SK-N-SH (cell line): ENCODE data around the gene GLT8D1. TPM values are rescaled to one million over a fixed set of nuclear protein-coding genes. Genes with fewer than 3 reads are reported as not detected.

Experiments used
- CTCF ChIA-PET: fragments of 300-600, 350-600 bp; formaldehyde crosslinking; extraction: SDS; loops from one replicate; lab custom pipeline; 2021; lab: Yijun Ruan, JAX
- POLR2A ChIA-PET: fragments of 350-600 bp; sonication (Branson Sonifier 250); formaldehyde crosslinking; extraction: SDS; loops from one replicate; lab custom pipeline; 2020; ENCODE audit warnings: antibody characterized with exemption, inconsistent platforms; lab: Yijun Ruan, JAX
- DNase-seq: peaks from one replicate; pipeline ENCODE4 v3.0.0; 2012
- H2AFZ ChIP-seq: fragments of 200-600 bp; sonication (generic); 2 replicates; pipeline ENCODE4 v1.8.1; 2016; ENCODE audit warnings: antibody characterized with exemption, mild to moderate bottlenecking, low read depth
- H3F3A ChIP-seq: fragments of 200-600 bp; sonication (generic); replicated peaks from 2 replicates; pipeline ENCODE3; 2016; ENCODE audit warnings: antibody characterized with exemption, mild to moderate bottlenecking; ENCODE audit not compliant: insufficient read depth
- H3K27ac ChIP-seq, 2 experiments: fragments of 200-500 bp in 1 of 2; fragments of 200-600 bp in 1 of 2; sonication (Bioruptor generic) in 1 of 2; sonication (generic), shearing (Covaris generic) in 1 of 2; 2 replicates each; pipeline versions ENCODE4 v1.5.1 to v1.6.1; 2014 to 2016; ENCODE audit warnings: low read depth in 2 of 2, inconsistent platforms in 1 of 2, low read length in 1 of 2, mild to moderate bottlenecking in 1 of 2, mixed read lengths in 1 of 2
- H3K27me3 ChIP-seq: fragments of 200-600 bp; sonication (generic), shearing (Covaris generic); 2 replicates; pipeline ENCODE4 v1.6.1; 2016; ENCODE audit warnings: mixed run types; ENCODE audit not compliant: insufficient read depth
- H3K36me3 ChIP-seq, 2 experiments: fragments of 200-500 bp in 1 of 2; fragments of 200-600 bp in 1 of 2; sonication (Bioruptor generic) in 1 of 2; sonication (generic) in 1 of 2; replicated peaks in 1 of 2; 2 replicates each; pipeline versions ENCODE3 to v1.5.1; 2014 to 2016; ENCODE audit warnings: low read length in 1 of 2, mild to moderate bottlenecking in 1 of 2; ENCODE audit not compliant: insufficient read depth in 2 of 2, control insufficient read depth in 1 of 2
- H3K4me1 ChIP-seq, 2 experiments: fragments of 200-500 bp in 1 of 2; fragments of 200-600 bp in 1 of 2; sonication (Bioruptor generic) in 1 of 2; sonication (generic), shearing (Covaris generic) in 1 of 2; 2 replicates each; pipeline versions ENCODE4 v1.5.1 to v1.6.1; 2014 to 2016; ENCODE audit warnings: low read depth in 1 of 2, low read length in 1 of 2, mixed run types in 1 of 2; ENCODE audit not compliant: insufficient read depth in 2 of 2, control insufficient read depth in 1 of 2
- H3K4me2 ChIP-seq: fragments of 200-600 bp; sonication (generic), shearing (Covaris generic); 2 replicates; pipeline ENCODE4 v1.6.1; 2017; ENCODE audit warnings: mixed run types
- H3K4me3 ChIP-seq, 2 experiments: fragments of 200-500 bp in 1 of 2; fragments of 200-600 bp in 1 of 2; sonication (Bioruptor generic) in 1 of 2; sonication (generic), shearing (Covaris generic) in 1 of 2; 2 replicates each; pipeline versions ENCODE4 v1.5.1 to v1.8.1; 2014 to 2016; ENCODE audit warnings: low read depth in 2 of 2, inconsistent platforms in 1 of 2, low read length in 1 of 2, mild to moderate bottlenecking in 1 of 2, mixed read lengths in 1 of 2, moderate library complexity in 1 of 2
- H3K79me2 ChIP-seq: fragments of 200-600 bp; sonication (generic); 2 replicates; pipeline ENCODE4 v1.8.1; 2017; ENCODE audit warnings: mild to moderate bottlenecking; ENCODE audit not compliant: insufficient read depth
- H3K9ac ChIP-seq: fragments of 200-600 bp; sonication (generic); 2 replicates; pipeline ENCODE4 v1.6.1; 2017; ENCODE audit warnings: mixed run types
- H3K9me2 ChIP-seq: fragments of 200-600 bp; sonication (generic); 2 replicates; pipeline ENCODE4 v1.6.1; 2017; ENCODE audit warnings: mixed run types
- H3K9me3 ChIP-seq: fragments of 200-600 bp; sonication (generic); 2 replicates; pipeline ENCODE4 v1.6.1; 2017; ENCODE audit warnings: mixed run types, mild to moderate bottlenecking, moderate library complexity
- H4K20me1 ChIP-seq: fragments of 200-600 bp; sonication (generic); 2 replicates; pipeline ENCODE4 v1.6.1; 2017; ENCODE audit warnings: mild to moderate bottlenecking, mixed run types; ENCODE audit not compliant: insufficient read depth
- CHD2 ChIP-seq: fragments of 150-350 bp; IDR thresholded peaks from 2 replicates; pipeline ENCODE4 v1.6.1; 2018; ENCODE audit warnings: low read length; ENCODE audit not compliant: partially characterized antibody
- GABPA ChIP-seq: IDR thresholded peaks from 2 replicates; pipeline ENCODE4 v1.4.0; 2012; ENCODE audit warnings: low read depth, mild to moderate bottlenecking
- MAX ChIP-seq: IDR thresholded peaks from 2 replicates; pipeline ENCODE4 v1.4.0; 2012; ENCODE audit warnings: low read depth
- MXI1 ChIP-seq: IDR thresholded peaks from 2 replicates; pipeline ENCODE4 v1.6.1; 2012; ENCODE audit warnings: mild to moderate bottlenecking, low read depth, low read length, improper control_type of control experiment
- NFIC ChIP-seq: IDR thresholded peaks from 2 replicates; pipeline ENCODE4 v1.4.0; 2012; ENCODE audit warnings: borderline replicate concordance
- NRF1 ChIP-seq: IDR thresholded peaks from 2 replicates; pipeline ENCODE4 v1.6.1; 2012; ENCODE audit warnings: low read depth, mild to moderate bottlenecking, low read length
- REST ChIP-seq: IDR thresholded peaks from 2 replicates; pipeline ENCODE4 v1.6.1; 2012; ENCODE audit warnings: mild to moderate bottlenecking, low read depth, low read length, moderate library complexity
- RXRA ChIP-seq: IDR thresholded peaks from 2 replicates; pipeline ENCODE4 v1.4.0; 2012; ENCODE audit warnings: low read depth, mild to moderate bottlenecking, borderline replicate concordance
- USF1 ChIP-seq: IDR thresholded peaks from 2 replicates; pipeline ENCODE4 v1.4.0; 2012; ENCODE audit warnings: low read depth, borderline replicate concordance
- ZBTB33 ChIP-seq: IDR thresholded peaks from 2 replicates; pipeline ENCODE4 v1.4.0; 2012; ENCODE audit warnings: low read depth, borderline replicate concordance
- WGBS: methylation state at CpG from one replicate; pipeline ENCODE4 v1.1.6; 2017; ENCODE audit warnings: low lambda C conversion rate; 5-methylcytosine and 5-hydroxymethylcytosine counted together
- polyA plus RNA-seq, 3 experiments: library from polyadenylated mRNA; depleted of rRNA; stranded (reverse); fragments of >200 nt; gene quantifications; 2 replicates each; pipeline ENCODE4 v1.2.3, GENCODE V29; 2012

The GLT8D1 gene
- polyA plus RNA-seq, 1 of the 3 experiments (the other 2 are of a cell fraction) = 102 TPM

- H3K9me2 ChIP-seq = no peaks in the 10 kb centered on the region
- ChIA-PET CTCF (interaction anchor here (1.0 to 2.1 kb wide), 4 partner anchors 12 to 277 kb away, joined by 3 to 6 read pairs (median 3); no protein-coding TSS in a partner anchor), POLR2A (no interaction called here)
- TF ChIP-seq MXI1 (peak; percentile 86), RXRA (no peak)
- H3K36me3 ChIP-seq = peaks cover 14 to 25% of the 10 kb centered on the region in 2 experiments
- peak overlapping the region; percentile 95 for H2AFZ ChIP-seq
- peak overlapping the region; percentile 91 for H3K4me2 ChIP-seq
- H3F3A ChIP-seq = no peaks in the 10 kb centered on the region
- peaks cover 85% of the 10 kb centered on the region for H3K79me2 ChIP-seq
- H3K27ac ChIP-seq = peak overlapping the region; percentile 80 to 90
- peak; percentile 52 for DNase-seq
- no peaks in the 10 kb centered on the region for H3K9me3 ChIP-seq
- 1% methylated on average over 19 of the region's 22 CpGs for WGBS
- peak overlapping the region; percentile 79 to 84 for H3K4me3 ChIP-seq
- H4K20me1 ChIP-seq = no peaks in the 10 kb centered on the region
- peak overlapping the region; percentile 85 for H3K9ac ChIP-seq
- H3K4me1 ChIP-seq = peaks cover 9 to 18% of the 10 kb centered on the region in 2 experiments
- H3K27me3 ChIP-seq = no peaks in the 10 kb centered on the region
Measured at GRCh38 chr3:52704611-52705437, 767 bp downstream of the GLT8D1 start.

- CTCF ChIA-PET = interaction anchor here (0.7 to 0.8 kb wide), 2 partner anchors 9 to 54 kb away, joined by 3 read pairs; no protein-coding TSS in a partner anchor
- no peak overlapping the region for H2AFZ ChIP-seq
- peaks cover 9 to 18% of the 10 kb centered on the region in 2 experiments for H3K4me1 ChIP-seq
- H4K20me1 ChIP-seq = no peaks in the 10 kb centered on the region
- TF ChIP-seq GABPA (no peak), CHD2 (no peak), NFIC (no peak), USF1 (no peak), NRF1 (no peak), ZBTB33 (no peak), REST (no peak), MAX (no peak)
- no peak for DNase-seq
- H3K27me3 ChIP-seq = no peaks in the 10 kb centered on the region
- no peaks in the 10 kb centered on the region for H3K9me2 ChIP-seq
- peak overlapping the region; percentile 91 for H3K4me2 ChIP-seq
- H3K4me3 ChIP-seq = peak overlapping the region; percentile 79 to 84; a peak in 3 of 4 replicates
- peak overlapping the region; percentile 45 to 80; a peak in 3 of 4 replicates for H3K27ac ChIP-seq
- POLR2A ChIA-PET = no interaction called here
- H3K9me3 ChIP-seq = no peaks in the 10 kb centered on the region
- peaks cover 8% of the 10 kb centered on the region for H3F3A ChIP-seq
- peak overlapping the region; percentile 85; the same call in 1 of the 2 replicates for H3K9ac ChIP-seq
- WGBS = 89% methylated on average over 7 of the region's 7 CpGs
- peaks cover 11 to 19% of the 10 kb centered on the region in 2 experiments for H3K36me3 ChIP-seq
- peaks cover 94% of the 10 kb centered on the region for H3K79me2 ChIP-seq
Measured at GRCh38 chr3:52703341-52703740, 2.2 kb downstream of the GLT8D1 start.
